WI38 (cell line): Measurements from ENCODE around the gene NRG3.

ENCODE experiments used
- H3K4me3 ChIP-seq: 2 replicates; pipeline ENCODE4 v1.5.1; 2011; ENCODE audit warnings: low read depth, mild to moderate bottlenecking, control low read depth, low read length
- TF ChIP-seq, protein P1 (sequence below): IDR thresholded peaks from 2 replicates; pipeline ENCODE4 v1.5.1; 2012; ENCODE audit warnings: low read depth, mild to moderate bottlenecking, control low read depth, low read length

The NRG3 gene

DNA sequence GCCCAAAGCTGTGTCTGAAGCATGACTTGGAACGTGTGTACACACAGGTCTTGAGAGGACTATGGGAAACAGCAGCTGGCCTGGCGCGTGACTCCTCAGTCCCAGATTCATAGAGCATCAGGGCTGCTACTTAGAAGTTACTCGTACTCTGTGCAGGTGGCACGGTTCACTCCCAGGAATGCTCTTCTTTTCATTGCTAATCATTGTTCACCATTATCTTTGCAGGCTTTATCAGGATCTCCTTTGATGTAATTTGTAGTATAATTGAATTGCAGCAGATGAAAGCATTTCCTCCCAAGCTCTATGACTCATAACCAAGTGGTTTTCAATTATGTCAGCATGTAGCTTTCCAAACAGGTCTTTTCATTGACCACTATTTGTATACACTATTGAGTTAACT is 938.9 kb downstream of the NRG3 start:
- TF ChIP-seq, protein P1, sequence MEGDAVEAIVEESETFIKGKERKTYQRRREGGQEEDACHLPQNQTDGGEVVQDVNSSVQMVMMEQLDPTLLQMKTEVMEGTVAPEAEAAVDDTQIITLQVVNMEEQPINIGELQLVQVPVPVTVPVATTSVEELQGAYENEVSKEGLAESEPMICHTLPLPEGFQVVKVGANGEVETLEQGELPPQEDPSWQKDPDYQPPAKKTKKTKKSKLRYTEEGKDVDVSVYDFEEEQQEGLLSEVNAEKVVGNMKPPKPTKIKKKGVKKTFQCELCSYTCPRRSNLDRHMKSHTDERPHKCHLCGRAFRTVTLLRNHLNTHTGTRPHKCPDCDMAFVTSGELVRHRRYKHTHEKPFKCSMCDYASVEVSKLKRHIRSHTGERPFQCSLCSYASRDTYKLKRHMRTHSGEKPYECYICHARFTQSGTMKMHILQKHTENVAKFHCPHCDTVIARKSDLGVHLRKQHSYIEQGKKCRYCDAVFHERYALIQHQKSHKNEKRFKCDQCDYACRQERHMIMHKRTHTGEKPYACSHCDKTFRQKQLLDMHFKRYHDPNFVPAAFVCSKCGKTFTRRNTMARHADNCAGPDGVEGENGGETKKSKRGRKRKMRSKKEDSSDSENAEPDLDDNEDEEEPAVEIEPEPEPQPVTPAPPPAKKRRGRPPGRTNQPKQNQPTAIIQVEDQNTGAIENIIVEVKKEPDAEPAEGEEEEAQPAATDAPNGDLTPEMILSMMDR, result no peak
- no peak overlapping the region for H3K4me3 ChIP-seq

GRCh38 chr10:82814635-82815034 is 939.6 kb downstream of the NRG3 start:
- no peak overlapping the region for H3K4me3 ChIP-seq
- TF ChIP-seq, protein P1, result no peak

DNA sequence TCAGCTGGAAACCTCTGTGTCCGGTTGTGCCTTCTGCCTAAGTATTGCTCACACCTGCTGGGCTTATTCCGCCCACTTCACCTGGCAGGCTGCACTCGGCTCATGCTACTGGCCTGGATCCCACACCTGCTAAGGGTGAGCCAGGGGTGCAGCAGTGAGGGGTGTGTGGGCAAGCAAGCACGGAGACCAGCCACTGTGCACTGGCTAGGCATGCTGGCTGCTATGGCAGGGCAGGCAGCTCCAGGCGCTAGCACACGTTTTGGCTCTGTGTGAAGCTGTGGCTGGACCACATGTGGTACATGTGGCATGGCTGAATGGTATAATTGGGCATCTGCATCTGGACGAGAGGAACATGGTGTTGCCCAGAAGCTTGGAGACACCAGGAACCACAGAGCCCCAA is 940.7 kb downstream of the NRG3 start:
- no peak overlapping the region for H3K4me3 ChIP-seq
- TF ChIP-seq, protein P1, result no peak

DNA sequence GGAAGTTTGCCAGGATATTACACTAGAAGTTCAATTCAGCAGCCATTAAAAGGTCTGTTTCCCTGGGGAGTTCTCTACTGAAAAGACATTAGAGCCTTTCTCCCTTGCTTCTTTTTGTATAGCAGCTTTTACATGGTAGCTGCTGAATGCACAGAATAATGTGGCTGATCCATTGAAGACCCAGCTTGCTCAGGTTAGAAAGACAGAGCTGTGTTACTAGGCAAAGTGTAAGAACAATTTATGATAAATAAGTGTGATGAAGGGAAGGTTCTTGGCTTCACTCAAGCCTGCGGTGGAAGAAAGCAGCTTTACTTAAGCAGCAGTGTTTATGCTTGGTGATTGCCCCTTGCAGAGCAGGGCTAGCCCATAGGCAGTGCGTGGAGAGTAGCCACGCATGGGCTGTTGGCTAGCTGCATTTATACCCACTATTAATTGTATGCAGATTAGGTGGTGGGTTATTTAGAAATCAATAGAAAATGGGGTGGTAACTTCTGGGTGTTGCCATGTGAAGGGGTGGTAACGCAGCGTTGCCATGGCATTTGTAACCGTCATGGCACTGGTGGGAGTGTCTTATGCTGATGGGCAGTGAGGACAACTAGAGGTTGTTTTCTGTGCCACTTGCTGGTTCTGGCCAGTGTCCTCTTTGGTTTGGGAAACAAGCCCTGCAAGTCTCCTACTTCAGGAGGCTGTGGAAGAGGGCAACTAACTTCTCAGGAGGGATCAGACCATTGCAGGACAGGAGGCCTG is 942.9 kb downstream of the NRG3 start:
- TF ChIP-seq, protein P1, result no peak

GRCh38 chr10:82821043-82821442 is 946.0 kb downstream of the NRG3 start:
- H3K4me3 ChIP-seq, result no peak overlapping the region
- TF ChIP-seq, protein P1, result no peak

More for the DNA sequence above, 942.9 kb downstream of the NRG3 start:
- H3K4me3 ChIP-seq, result no peak overlapping the region

- TF ChIP-seq, protein P1, result no peak
Measured at GRCh38 chr10:82826132-82826531, 951.1 kb downstream of the NRG3 start.

DNA sequence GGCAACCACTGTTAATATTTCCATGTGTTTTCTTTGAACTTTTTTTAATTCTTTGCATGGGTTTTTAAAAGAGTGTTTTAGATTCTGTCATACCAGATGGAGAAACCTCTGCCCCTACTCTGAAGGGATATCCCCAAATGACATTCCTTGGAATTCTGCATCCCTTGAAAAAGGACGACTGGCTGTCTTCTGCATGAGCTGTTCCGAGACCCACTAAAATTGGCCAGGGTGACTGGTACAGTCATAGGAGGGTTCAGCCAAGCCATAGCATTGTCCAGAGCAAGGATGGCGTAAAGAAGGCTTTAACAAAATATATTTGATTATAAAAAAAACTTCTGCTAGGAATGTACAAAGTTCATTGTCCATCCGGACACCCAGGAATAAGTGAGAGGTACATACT is 952.9 kb downstream of the NRG3 start:
- no peak overlapping the region for H3K4me3 ChIP-seq
- TF ChIP-seq, protein P1, result no peak

More at GRCh38 chr10:82826132-82826531, 951.1 kb downstream of the NRG3 start:
- no peak overlapping the region for H3K4me3 ChIP-seq
